GM12875 (cell line): Measurements from ENCODE around the gene SLC16A6.

ENCODE experiments used
- H3K4me3 ChIP-seq: one replicate; pipeline ENCODE4 v1.5.1; 2011; ENCODE audit warnings: low read depth, low read length, control low read depth
- CTCF ChIP-seq: IDR thresholded peaks from 2 replicates; pipeline ENCODE4 v1.5.1; 2011; ENCODE audit warnings: low read depth, mild to moderate bottlenecking, control low read depth, inconsistent platforms, low read length, moderate library complexity, borderline replicate concordance; ENCODE audit not compliant: insufficient read depth

SLC16A6 gene

GRCh38 chr17:68299817-68300216 lies 8.9 kb upstream of the SLC16A6 start:
- no peak for TF ChIP-seq CTCF
- no peak overlapping the region for H3K4me3 ChIP-seq

GRCh38 chr17:68298601-68299000 lies 7.7 kb upstream of the SLC16A6 start:
- no peak for TF ChIP-seq CTCF
- no peak overlapping the region for H3K4me3 ChIP-seq

GRCh38 chr17:68297195-68297594 lies 6.3 kb upstream of the SLC16A6 start:
- TF ChIP-seq CTCF, result no peak

GRCh38 chr17:68296217-68297191 lies 5.6 kb upstream of the SLC16A6 start:
- H3K4me3 ChIP-seq, result no peak overlapping the region
- TF ChIP-seq CTCF, result no peak

More at GRCh38 chr17:68297195-68297594, 6.3 kb upstream of the SLC16A6 start:
- H3K4me3 ChIP-seq, result no peak overlapping the region

GRCh38 chr17:68295086-68295485 lies 4.2 kb upstream of the SLC16A6 start:
- H3K4me3 ChIP-seq, result no peak overlapping the region
- TF ChIP-seq CTCF, result no peak

- H3K4me3 ChIP-seq, result no peak overlapping the region
- no peak for TF ChIP-seq CTCF
Observed at GRCh38 chr17:68294617-68295016, 3.7 kb upstream of the SLC16A6 start.

- no peak for TF ChIP-seq CTCF
- H3K4me3 ChIP-seq, result no peak overlapping the region
Observed at GRCh38 chr17:68294196-68294555, 3.2 kb upstream of the SLC16A6 start.
